SH-SY5Y (cell line): Measurements from ENCODE around the gene HOOK2.

Source experiments
- GATA2 ChIP-seq: IDR thresholded peaks from 2 replicates; pipeline ENCODE4 v1.6.1; 2011; ENCODE audit warnings: mild to moderate bottlenecking, low read depth, low read length
- GATA3 ChIP-seq: IDR thresholded peaks from 2 replicates; pipeline ENCODE4 v1.6.1; 2011; ENCODE audit warnings: low read depth, mild to moderate bottlenecking, low read length, moderate library complexity

The HOOK2 gene

DNA sequence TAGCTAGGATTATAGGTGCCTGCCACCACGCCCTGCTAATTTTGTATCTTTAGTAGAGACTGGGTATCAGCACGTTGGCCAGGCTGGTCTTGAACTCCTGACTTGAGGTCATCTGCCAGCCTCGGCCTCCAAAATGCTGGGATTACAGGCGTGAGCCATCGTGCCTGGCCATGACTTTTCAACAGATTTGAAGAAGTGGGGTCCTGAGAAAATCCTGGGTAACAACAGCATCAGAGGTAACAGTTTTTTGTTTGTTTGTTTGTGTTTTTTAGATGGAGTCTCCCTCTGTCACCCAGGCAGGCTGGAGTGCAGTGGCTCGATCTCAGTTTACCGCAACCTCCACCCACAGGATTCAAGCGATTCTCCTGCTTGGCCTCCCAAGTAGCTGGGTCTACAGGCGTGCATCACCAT, 19.6 kb upstream of the HOOK2 start:
- TF ChIP-seq GATA3 (no peak), GATA2 (no peak)

DNA sequence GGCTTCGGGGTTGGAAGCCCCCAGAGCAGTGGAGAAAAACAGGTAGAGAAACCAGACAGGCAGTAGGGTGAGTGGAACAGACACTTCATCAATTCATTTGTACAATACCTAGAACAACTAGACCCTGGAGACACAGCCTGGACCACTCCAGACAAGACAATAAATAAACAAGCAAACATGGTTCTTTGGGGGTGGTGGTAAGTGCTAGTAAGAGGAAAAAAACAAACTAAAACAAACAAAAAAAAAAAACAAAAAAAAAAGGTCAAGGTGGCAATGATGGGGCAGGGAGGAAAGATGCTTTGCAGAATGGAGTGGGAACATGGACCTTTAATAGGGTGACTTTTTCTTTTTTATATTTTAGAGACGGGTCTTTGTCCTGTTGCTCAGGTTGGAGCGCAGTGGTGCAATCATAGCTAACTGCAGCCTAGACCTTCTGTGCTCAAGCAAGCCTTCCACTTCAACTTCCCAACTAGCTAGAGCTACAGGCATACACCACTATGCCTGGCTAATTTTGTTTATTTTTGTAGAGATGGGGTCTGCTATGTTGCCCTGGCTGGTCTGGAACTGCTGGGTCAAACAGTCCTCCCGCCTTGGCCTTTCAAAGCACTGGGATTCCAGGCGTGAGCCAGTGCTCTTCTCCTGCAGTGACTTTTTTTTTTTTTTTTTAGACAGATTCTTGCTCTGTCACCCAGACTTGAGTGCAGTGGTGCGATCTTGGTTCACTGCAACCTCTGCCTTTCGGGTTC, 19.0 kb upstream of the HOOK2 start:
- no peak for TF ChIP-seq GATA3
- no peak for TF ChIP-seq GATA2

DNA sequence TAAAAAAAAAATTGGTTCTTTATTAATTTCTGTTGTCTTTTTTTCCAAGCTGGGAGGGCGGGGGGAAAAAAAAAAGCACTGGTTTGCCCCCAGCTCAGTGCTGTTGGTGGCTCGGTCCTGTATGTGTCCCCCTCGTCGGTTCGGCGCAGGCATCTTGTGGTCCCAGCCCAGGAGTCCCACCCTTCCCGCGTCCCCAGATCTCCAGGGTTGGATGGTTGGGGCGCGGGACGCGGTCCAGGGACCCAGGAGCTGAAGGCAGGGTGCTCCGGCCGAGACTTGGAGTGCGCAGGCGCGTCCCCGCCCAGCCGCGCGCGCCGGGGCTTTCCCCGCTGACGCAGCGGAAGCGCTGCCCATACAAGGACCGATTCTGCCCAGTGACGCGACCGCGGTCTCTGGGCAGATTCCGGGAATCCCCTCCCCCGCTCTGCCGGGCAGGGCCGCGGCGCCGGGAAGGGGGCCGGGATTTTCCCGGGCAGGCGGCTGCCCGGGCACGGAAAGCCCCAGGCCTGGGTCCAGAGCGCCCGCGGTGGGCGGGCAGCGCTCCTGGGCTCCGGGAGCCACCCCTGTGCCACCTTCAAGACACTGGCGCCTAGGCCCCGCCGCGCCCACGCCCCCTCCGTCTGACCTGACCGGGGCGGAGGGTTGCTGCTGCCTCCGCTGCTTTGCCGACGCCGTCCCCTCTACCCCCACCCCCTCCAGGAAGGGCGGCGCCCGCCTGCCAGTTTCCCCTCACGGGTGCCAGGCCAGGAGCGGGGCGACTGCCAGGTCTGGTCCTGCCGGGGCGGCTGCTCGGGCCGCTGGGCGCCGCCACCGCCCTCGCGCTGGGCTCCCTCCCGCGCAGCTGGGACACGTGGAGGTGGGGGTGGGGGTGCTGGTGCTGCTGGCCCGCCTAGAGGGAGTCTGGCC, 18.2 kb upstream of the HOOK2 start:
- TF ChIP-seq GATA2 (no peak), GATA3 (no peak)

DNA sequence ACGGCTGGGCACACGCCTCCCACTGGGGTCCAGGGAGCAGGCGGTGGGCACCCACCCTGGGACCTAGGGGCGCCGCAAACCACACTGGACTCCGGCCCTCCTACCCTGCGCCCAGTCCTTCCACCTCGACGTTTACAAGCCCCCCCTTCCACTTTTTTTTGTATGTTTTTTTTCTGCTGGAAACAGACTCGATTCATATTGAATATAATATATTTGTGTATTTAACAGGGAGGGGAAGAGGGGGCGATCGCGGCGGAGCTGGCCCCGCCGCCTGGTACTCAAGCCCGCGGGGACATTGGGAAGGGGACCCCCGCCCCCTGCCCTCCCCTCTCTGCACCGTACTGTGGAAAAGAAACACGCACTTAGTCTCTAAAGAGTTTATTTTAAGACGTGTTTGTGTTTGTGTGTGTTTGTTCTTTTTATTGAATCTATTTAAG, 17.5 kb upstream of the HOOK2 start:
- TF ChIP-seq GATA2 (no peak), GATA3 (no peak)

DNA sequence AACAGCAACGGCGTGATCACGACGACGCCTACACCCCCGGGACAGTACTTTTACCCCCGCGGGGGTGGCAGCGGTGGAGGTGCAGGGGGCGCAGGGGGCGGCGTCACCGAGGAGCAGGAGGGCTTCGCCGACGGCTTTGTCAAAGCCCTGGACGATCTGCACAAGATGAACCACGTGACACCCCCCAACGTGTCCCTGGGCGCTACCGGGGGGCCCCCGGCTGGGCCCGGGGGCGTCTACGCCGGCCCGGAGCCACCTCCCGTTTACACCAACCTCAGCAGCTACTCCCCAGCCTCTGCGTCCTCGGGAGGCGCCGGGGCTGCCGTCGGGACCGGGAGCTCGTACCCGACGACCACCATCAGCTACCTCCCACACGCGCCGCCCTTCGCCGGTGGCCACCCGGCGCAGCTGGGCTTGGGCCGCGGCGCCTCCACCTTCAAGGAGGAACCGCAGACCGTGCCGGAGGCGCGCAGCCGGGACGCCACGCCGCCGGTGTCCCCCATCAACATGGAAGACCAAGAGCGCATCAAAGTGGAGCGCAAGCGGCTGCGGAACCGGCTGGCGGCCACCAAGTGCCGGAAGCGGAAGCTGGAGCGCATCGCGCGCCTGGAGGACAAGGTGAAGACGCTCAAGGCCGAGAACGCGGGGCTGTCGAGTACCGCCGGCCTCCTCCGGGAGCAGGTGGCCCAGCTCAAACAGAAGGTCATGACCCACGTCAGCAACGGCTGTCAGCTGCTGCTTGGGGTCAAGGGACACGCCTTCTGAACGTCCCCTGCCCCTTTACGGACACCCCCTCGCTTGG, 16.9 kb upstream of the HOOK2 start:
- no peak for TF ChIP-seq GATA2
- TF ChIP-seq GATA3 = no peak

DNA sequence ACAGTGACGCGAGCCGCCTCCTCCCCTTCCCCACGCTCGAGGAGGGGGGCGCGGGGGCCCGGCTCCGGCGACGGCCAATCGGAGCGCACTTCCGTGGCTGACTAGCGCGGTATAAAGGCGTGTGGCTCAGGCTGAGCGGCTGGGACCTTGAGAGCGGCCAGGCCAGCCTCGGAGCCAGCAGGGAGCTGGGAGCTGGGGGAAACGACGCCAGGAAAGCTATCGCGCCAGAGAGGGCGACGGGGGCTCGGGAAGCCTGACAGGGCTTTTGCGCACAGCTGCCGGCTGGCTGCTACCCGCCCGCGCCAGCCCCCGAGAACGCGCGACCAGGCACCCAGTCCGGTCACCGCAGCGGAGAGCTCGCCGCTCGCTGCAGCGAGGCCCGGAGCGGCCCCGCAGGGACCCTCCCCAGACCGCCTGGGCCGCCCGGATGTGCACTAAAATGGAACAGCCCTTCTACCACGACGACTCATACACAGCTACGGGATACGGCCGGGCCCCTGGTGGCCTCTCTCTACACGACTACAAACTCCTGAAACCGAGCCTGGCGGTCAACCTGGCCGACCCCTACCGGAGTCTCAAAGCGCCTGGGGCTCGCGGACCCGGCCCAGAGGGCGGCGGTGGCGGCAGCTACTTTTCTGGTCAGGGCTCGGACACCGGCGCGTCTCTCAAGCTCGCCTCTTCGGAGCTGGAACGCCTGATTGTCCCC, 16.1 kb upstream of the HOOK2 start, which contains the start of gene JUNB:
Gene JUNB (plus strand): TSS at position 142 of the 706 bp plus-strand sequence. CDS start 286 bp downstream, at position 428.
- TF ChIP-seq GATA2 = no peak
- TF ChIP-seq GATA3 = no peak

DNA sequence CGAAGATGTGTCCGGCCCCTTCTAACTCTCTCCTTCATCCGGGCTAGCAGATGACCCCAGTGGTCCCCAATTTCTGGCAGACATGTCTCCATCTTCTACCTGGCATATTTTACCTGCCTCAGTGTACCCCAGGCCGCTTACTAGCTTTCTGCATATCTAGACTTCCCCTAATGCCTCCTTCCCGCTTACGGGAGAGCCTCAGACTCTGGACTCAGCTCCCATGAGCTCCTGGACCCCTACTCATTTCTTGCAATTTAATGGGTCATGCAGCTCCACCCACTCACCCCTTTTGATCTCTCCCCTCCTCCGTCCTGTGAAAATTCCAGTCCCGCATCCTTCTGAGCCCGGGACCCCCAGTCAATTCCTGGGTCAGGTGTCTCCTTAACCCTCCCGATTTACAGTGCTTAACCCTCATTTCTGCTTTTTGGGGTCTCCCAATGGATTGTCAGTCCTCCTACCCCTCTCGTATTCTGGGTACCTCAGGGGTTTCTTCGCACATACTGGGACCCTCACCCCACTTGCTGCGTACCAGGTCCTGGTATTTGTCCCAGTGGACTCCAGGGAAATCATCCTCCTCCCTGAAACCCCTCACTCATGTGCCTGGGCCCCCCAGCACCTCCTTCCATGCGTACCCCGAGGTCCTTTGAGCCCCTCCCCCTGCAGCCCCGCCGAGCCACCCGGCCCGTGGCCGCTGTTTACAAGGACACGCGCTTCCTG, 15.4 kb upstream of the HOOK2 start:
- no peak for TF ChIP-seq GATA3
- no peak for TF ChIP-seq GATA2

DNA sequence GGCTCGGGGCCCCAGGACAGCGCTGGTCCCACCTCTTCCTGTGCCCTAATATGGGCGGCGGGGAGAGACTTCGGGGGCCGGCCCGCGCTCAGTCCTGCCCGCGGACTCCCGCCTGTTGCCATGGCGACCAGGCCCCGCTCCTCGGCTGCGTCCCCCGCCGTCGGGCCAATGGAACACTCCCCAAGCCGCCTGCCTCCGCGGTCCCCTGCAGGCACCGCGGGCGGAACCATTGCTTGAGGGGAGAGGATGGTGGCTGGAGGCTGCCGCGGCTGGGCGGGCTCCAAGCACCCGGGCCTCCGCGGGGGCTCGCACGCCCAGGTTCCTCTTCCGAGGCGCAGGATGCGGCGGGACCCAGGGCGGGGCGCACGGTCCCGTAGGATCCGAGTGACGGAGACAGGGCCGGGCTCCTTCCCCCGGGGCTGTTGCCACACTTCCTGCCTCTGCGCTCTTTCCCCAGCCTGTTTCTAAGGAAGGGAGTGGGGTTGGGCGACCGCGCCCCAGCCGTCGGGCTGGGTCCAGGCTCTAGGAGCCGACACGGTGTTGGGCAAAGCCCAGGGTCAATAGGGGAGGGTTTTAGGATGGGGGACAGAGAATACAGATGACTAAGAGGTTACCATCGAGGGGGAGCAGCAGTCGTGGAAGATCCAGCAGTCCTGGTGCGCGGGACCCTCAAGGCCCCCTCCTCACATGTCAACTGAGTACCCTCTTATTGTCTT, 14.7 kb upstream of the HOOK2 start:
- TF ChIP-seq GATA3 (no peak), GATA2 (no peak)

DNA sequence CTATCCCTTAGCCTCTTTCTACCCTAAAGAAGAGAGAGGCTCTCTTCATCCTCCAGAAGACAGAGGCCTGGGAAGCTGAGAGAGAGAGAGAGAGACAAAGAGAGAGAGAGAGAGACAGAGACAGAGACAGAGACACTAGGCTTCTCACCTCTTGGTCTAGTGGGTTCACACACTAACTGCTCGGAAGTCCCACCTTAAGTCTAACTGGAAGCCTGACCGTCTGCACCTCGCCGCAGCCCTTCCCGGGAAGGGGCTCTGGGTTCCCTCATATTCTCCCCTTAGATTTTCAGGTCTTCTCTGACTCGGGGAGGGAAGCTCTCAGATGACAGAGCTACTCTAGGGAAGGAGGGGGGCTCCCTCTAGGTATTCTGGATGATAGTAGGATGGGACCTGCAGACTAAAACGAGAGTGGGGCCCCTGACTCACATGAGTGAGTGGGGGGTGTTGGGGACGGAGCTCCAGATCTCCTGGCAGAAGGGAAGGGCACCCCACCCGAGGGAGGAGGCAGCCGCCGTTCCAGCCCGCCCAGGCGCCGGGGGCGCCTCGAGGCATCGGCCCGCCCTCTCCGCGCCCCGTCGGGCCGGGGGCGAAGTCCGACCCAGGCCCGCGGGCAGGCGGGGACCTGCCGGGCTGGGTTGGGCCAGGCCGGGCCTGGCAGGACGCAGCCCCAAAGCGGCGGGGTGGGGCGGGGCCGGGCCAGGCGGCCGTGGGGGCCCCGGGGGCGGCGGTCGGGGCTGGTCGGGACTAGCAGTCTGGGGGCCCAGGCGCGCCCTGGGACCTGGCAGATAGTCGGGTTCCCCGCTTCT, 13.9 kb upstream of the HOOK2 start:
- TF ChIP-seq GATA2 = no peak
- no peak for TF ChIP-seq GATA3

DNA sequence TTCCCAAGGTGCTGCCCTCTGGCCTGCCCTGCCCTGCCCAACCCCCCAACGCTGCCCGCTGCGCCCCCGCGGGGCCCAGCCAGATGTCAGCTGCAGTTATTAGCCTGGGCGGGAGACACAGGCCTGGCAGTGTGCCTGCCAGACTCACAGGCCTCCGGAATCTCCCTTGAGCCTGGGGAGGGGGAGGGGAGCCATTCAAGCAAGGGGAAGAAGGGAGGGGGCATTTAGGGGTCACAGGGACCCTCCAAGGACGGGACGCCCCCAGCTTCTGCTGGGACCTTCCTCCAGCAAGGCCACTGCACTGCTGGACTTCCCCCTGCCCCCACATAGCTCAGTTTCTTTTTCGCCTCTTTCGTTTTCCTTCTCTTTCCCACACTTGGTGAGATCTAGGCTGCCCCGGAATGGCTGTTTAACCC, 13.3 kb upstream of the HOOK2 start:
- TF ChIP-seq GATA3 (no peak), GATA2 (no peak)

DNA sequence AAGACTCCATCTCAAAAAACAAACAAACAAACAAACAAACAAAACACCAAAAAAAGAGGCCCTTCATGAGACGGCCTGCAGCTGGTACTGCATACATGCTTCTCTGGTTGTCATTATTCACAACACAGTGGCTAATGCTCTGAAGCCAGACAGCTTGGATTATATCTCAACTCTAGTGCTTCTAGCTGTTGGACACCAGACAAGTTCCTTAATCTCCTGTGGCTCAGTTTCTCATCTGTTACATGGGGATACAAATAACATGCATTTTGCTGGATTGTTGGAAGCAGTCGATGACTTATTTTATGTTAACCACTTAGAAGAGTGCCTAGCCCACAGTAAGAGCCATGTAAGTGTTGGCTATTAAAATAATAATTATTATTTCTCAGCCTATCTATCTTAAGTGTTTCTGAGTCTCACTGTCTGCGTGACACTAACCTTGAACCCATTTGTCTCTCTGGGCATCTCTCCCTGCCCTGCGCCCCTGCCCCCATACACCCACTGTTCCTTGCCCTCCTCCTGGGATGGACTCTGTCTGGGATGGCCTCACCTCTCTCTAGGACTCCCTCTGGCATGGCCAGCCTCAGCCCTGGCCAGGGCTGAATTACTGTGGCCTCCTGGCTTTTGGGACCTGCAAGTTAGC, 12.8 kb upstream of the HOOK2 start:
- TF ChIP-seq GATA2 = no peak
- no peak for TF ChIP-seq GATA3
